ENCODE results near the gene HLA-A. TPM values are rescaled to one million over a fixed set of nuclear protein-coding genes. Genes with fewer than 3 reads are reported as not detected.

HLA-A gene
- total and polyA plus RNA-seq, 9 of the 15 experiments (the other 6 are each of a cell fraction or from before 2014, with no cell fraction given) = 0.46 to 3.3 TPM; not detected in 7

DNA sequence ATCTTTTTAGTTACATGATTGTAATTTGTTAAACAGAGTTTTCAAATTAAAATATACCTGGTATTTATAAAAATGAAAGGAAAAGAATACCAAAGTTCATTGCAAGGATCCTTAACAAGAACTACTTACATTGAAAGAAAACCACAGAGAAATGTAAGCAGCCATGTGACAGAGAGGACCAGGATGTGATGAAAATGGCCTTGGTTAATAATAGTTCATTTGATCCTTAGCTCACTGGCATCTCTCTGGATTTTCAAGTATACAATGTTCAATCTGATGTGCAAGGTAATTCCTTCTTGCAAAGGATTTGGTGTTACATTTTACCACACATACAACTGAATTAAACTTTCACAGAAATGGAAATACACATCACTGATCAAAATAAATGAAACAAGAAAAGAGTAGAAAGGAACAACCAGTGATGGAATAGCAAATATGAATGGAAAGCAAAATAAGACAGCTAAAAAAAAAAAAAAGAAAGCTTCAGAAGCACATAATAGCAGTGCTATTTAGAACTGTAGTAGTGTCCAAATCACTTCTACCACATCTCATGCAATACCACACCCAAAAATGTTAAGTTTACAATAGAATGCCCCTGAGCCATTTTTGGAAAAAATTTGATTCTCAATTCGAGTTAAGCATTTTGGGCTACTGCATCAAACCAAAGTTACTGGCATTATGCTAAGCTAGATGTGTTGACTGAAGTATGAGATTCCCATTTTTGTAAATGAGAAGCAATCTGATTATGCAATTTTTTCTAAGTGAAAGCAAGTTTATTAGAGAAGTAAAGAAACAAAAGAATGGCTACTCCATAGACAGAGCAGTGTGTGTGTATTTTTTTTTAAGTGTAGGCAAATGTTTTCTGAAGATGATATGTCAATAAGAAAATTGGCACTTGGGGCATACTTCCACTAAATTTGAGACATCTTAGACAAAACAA, 22.6 kb upstream of the HLA-A start:
- Histone ChIP-seq H3K9me3 (replicated peaks; ENCODE audit: control insufficient read depth, insufficient read depth, low read depth, low read length) (no peaks in the 10 kb centered on the region), H3K9me1 (ENCODE audit: control insufficient read depth, insufficient read depth, low read length) (no peaks in the 10 kb centered on the region), H3K27ac (ENCODE audit: extremely low read depth, low read depth, low read length) (no peak overlapping the region), H2AFZ (ENCODE audit: low read depth, low read length) (no peak overlapping the region), H3K27me3 (ENCODE audit: control insufficient read depth in 2 of 2, insufficient read depth in 2 of 2, low read length in 2 of 2) (peaks cover 3 to 4% of the 10 kb centered on the region in 2 experiments; a peak in 3 of 5 replicates), H3K36me3 (ENCODE audit: control insufficient read depth, insufficient read depth, low read length) (no peaks in the 10 kb centered on the region), H4K20me1 (replicated peaks; ENCODE audit: control insufficient read depth, insufficient read depth, low read length) (no peaks in the 10 kb centered on the region), H3K4me3 (no peak overlapping the region), H3K4me2 (ENCODE audit: insufficient read depth, low read length) (no peak overlapping the region), H3K79me2 (ENCODE audit: control insufficient read depth, insufficient read depth, low read length) (no peaks in the 10 kb centered on the region), H3K9ac (ENCODE audit: insufficient read depth in 1 of 2, low read depth in 2 of 2, low read length in 2 of 2) (no peak overlapping the region), H3K4me1 (replicated peaks in 1 of 2; ENCODE audit: control insufficient read depth in 2 of 2, insufficient read depth in 2 of 2, low read length in 2 of 2) (no peaks in the 10 kb centered on the region)
- BruUV-seq (replicated peaks) = no TSS peak
- DNase-seq (ENCODE audit: extremely low read depth in 1 of 4, low spot score in 3 of 4) (no peak), FAIRE-seq (no peak), ATAC-seq (no peak)
- intact Hi-C loops (cut with micrococcal nuclease) (no loop called here), in situ Hi-C loops (cut with MboI) (loop anchor here (5.0 kb wide), 1 partner anchor 83 kb away; no protein-coding TSS in a partner anchor)
- ChIA-PET POLR2A (no interaction called here), CTCF (ENCODE audit: low intra/inter-chr PET ratio) (no interaction called here)
- WGBS (ENCODE audit: insufficient coverage, low coverage, missing lambda C conversion rate) = 0% methylated on average over 1 of the region's 1 CpG
- TF ChIP-seq MLLT1 (IDR thresholded peaks at IDR 0.05) = no peak
- TF ChIP-seq ZEB2 (IDR thresholded peaks at IDR 0.05) = no peak
- TF ChIP-seq MEIS2 (IDR thresholded peaks at IDR 0.05; ENCODE audit: partially characterized antibody) = no peak
- TF ChIP-seq, protein P1, sequence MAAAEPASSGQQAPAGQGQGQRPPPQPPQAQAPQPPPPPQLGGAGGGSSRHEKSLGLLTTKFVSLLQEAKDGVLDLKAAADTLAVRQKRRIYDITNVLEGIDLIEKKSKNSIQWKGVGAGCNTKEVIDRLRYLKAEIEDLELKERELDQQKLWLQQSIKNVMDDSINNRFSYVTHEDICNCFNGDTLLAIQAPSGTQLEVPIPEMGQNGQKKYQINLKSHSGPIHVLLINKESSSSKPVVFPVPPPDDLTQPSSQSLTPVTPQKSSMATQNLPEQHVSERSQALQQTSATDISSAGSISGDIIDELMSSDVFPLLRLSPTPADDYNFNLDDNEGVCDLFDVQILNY (CRISPR knock-in tag; IDR thresholded peaks at IDR 0.05) = no peak
- no peak for TF ChIP-seq MCM7 (IDR thresholded peaks at IDR 0.05)
- TF ChIP-seq, protein P2, sequence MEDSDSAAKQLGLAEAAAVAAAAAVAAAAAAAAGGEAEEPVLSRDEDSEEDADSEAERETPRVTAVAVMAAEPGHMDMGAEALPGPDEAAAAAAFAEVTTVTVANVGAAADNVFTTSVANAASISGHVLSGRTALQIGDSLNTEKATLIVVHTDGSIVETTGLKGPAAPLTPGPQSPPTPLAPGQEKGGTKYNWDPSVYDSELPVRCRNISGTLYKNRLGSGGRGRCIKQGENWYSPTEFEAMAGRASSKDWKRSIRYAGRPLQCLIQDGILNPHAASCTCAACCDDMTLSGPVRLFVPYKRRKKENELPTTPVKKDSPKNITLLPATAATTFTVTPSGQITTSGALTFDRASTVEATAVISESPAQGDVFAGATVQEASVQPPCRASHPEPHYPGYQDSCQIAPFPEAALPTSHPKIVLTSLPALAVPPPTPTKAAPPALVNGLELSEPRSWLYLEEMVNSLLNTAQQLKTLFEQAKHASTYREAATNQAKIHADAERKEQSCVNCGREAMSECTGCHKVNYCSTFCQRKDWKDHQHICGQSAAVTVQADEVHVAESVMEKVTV (CRISPR knock-in tag; IDR thresholded peaks at IDR 0.05) = no peak
- TF ChIP-seq HNRNPL (IDR thresholded peaks at IDR 0.05; ENCODE audit: low read depth, low read length) = no peak
- TF ChIP-seq NR2F6 (CRISPR knock-in tag; IDR thresholded peaks at IDR 0.05) = no peak
- TF ChIP-seq, protein P3, sequence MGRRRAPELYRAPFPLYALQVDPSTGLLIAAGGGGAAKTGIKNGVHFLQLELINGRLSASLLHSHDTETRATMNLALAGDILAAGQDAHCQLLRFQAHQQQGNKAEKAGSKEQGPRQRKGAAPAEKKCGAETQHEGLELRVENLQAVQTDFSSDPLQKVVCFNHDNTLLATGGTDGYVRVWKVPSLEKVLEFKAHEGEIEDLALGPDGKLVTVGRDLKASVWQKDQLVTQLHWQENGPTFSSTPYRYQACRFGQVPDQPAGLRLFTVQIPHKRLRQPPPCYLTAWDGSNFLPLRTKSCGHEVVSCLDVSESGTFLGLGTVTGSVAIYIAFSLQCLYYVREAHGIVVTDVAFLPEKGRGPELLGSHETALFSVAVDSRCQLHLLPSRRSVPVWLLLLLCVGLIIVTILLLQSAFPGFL (CRISPR knock-in tag; IDR thresholded peaks at IDR 0.05) = no peak
- no peak for TF ChIP-seq RFX5 (IDR thresholded peaks at IDR 0.05; ENCODE audit: low read depth, low read length)
- TF ChIP-seq POLR2AphosphoS2 (IDR thresholded peaks at IDR 0.05; ENCODE audit: low read length) = no peak
